Measurements from ENCODE around the gene SREBF1. TPM values are rescaled to one million over a fixed set of nuclear protein-coding genes. Genes with fewer than 3 reads are reported as not detected.

Gene SREBF1
- polyA plus RNA-seq, 1 of the 3 experiments (the other 2 are of a cell fraction): 20.4 TPM

DNA sequence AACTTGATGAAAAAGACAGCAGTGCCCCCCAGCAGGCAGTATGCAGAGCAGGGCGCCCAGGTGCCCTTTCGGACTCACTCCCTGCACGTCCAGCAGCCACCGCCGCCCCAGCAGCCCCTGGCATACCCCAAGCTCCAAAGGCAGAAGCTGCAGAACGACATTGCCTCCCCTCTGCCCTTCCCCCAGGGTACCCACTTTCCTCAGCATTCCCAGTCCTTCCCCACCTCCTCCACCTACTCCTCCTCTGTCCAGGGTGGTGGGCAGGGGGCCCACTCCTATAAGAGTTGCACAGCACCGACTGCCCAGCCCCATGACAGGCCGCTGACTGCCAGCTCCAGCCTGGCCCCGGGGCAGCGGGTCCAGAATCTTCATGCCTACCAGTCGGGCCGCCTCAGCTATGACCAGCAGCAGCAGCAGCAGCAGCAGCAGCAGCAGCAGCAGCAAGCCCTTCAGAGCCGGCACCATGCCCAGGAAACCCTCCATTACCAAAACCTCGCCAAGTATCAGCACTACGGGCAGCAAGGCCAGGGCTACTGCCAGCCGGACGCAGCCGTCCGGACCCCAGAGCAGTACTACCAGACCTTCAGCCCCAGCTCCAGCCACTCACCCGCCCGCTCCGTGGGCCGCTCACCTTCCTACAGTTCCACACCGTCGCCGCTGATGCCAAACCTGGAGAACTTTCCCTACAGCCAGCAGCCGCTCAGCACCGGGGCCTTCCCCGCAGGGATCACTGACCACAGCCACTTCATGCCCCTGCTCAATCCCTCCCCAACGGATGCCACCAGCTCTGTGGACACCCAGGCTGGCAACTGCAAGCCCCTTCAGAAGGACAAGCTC, 43.2 kb downstream of the SREBF1 start:
- no peak overlapping the region for H2AFZ ChIP-seq (ENCODE audit: low read depth)
- H3K79me2 ChIP-seq (ENCODE audit: insufficient read depth): peaks cover 5% of the 10 kb centered on the region; the same call in 1 of the 2 replicates
- ChIA-PET POLR2A (interaction anchor here (0.5 to 1.2 kb wide), 3 partner anchors 10 to 111 kb away, joined by 3 read pairs; no protein-coding TSS in a partner anchor), CTCF (interaction anchor here (1.0 to 4.2 kb wide), 6 partner anchors 9 to 126 kb away, joined by 3 to 25 read pairs (median 6); no protein-coding TSS in a partner anchor)
- H3K4me2 ChIP-seq: no peak overlapping the region
- no peaks in the 10 kb centered on the region for H3K9me3 ChIP-seq
- H3K36me3 ChIP-seq (replicated peaks in 1 of 2; ENCODE audit: control insufficient read depth in 1 of 2, insufficient read depth in 2 of 2, low read length in 1 of 2): peaks cover 0 to 50% of the 10 kb centered on the region in 2 experiments
- H3F3A ChIP-seq (replicated peaks; ENCODE audit: insufficient read depth): no peaks in the 10 kb centered on the region
- peaks cover 33 to 70% of the 10 kb centered on the region in 2 experiments; a peak in 3 of 4 replicates for H3K4me1 ChIP-seq (ENCODE audit: control insufficient read depth in 1 of 2, insufficient read depth in 2 of 2, low read depth in 1 of 2, low read length in 1 of 2)
- H3K9ac ChIP-seq: no peak overlapping the region
- no peaks in the 10 kb centered on the region for H3K9me2 ChIP-seq
- 97% methylated on average over 24 of the region's 30 CpGs for WGBS (ENCODE audit: low lambda C conversion rate)
- DNase-seq: no peak
- TF ChIP-seq, protein P1, sequence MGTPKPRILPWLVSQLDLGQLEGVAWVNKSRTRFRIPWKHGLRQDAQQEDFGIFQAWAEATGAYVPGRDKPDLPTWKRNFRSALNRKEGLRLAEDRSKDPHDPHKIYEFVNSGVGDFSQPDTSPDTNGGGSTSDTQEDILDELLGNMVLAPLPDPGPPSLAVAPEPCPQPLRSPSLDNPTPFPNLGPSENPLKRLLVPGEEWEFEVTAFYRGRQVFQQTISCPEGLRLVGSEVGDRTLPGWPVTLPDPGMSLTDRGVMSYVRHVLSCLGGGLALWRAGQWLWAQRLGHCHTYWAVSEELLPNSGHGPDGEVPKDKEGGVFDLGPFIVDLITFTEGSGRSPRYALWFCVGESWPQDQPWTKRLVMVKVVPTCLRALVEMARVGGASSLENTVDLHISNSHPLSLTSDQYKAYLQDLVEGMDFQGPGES (IDR thresholded peaks at IDR 0.05; ENCODE audit: low read depth, low read length): no peak
- TF ChIP-seq TAF1 (IDR thresholded peaks at IDR 0.05; ENCODE audit: borderline replicate concordance, low read depth, low read length) (no peak), FOXJ3 (CRISPR knock-in tag; IDR thresholded peaks at IDR 0.05) (no peak), SMC3 (IDR thresholded peaks at IDR 0.05; ENCODE audit: low read depth, low read length) (no peak), RCOR1 (IDR thresholded peaks at IDR 0.05; ENCODE audit: low read length) (no peak), REST (IDR thresholded peaks at IDR 0.05; ENCODE audit: low read depth, low read length) (no peak), NRF1 (IDR thresholded peaks at IDR 0.05; ENCODE audit: low read depth, low read length) (no peak), EZH2phosphoT487 (IDR thresholded peaks at IDR 0.05; ENCODE audit: borderline replicate concordance, low read depth) (no peak), GATA2 (CRISPR knock-in tag; IDR thresholded peaks at IDR 0.05) (no peak), MEF2A (IDR thresholded peaks at IDR 0.05; ENCODE audit: borderline replicate concordance, low read depth) (no peak), RFX5 (IDR thresholded peaks at IDR 0.05; ENCODE audit: low read length) (no peak), EP300 (IDR thresholded peaks at IDR 0.05; ENCODE audit: borderline replicate concordance in 1 of 2, low read depth in 1 of 2, low read length in 1 of 2) (no peak), MXI1 (IDR thresholded peaks at IDR 0.05; ENCODE audit: low read depth, low read length) (no peak), RAD21 (IDR thresholded peaks at IDR 0.05; ENCODE audit: low read length) (no peak), FOXM1 (IDR thresholded peaks at IDR 0.05; ENCODE audit: low read depth) (no peak), USF2 (IDR thresholded peaks at IDR 0.05; ENCODE audit: borderline replicate concordance, low read depth, low read length) (no peak), CHD2 (IDR thresholded peaks at IDR 0.05; ENCODE audit: low read length, partially characterized antibody) (no peak), TCF12 (IDR thresholded peaks at IDR 0.05) (no peak)
- TF ChIP-seq, protein P2, sequence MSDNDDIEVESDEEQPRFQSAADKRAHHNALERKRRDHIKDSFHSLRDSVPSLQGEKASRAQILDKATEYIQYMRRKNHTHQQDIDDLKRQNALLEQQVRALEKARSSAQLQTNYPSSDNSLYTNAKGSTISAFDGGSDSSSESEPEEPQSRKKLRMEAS (IDR thresholded peaks at IDR 0.05; ENCODE audit: low read depth): no peak
- no peaks in the 10 kb centered on the region for H3K27me3 ChIP-seq (ENCODE audit: insufficient read depth)
- H3K27ac ChIP-seq (ENCODE audit: low read depth in 2 of 2, low read length in 1 of 2): peak overlapping the region in 1 of 2 experiments; percentile 96; a peak in 2 of 4 replicates
- H4K20me1 ChIP-seq (ENCODE audit: insufficient read depth): peaks cover 62% of the 10 kb centered on the region
- no peak overlapping the region for H3K4me3 ChIP-seq (ENCODE audit: low read depth in 2 of 2, low read length in 1 of 2)
